DND-41 (cell line): ENCODE measurements around the gene FASTK.

Source experiments
- ATAC-seq: fragments of 200-7000 bp; cut with Tn5 transposase; 3 replicates; pipeline ENCODE4 v1.9.1; 2021; ENCODE audit warnings: low read depth; ENCODE audit not compliant: insufficient read depth
- DNase-seq: peaks from one replicate; pipeline ENCODE4 v3.0.0-alpha.2; 2020
- H2AFZ ChIP-seq: 2 replicates; pipeline ENCODE4 v1.6.0; 2012; ENCODE audit warnings: low read depth, low read length
- H3K27ac ChIP-seq: 2 replicates; pipeline ENCODE4 v1.5.1; 2012; ENCODE audit warnings: low read length, inconsistent platforms
- H3K27me3 ChIP-seq: fragments of 200-600 bp; sonication (generic); 2 replicates; pipeline ENCODE4 v1.6.0; 2012; ENCODE audit warnings: low read length, mild to moderate bottlenecking, inconsistent platforms; ENCODE audit not compliant: insufficient read depth, poor library complexity
- H3K36me3 ChIP-seq: 2 replicates; pipeline ENCODE4 v1.5.1; 2012; ENCODE audit warnings: low read length, inconsistent platforms; ENCODE audit not compliant: insufficient read depth
- H3K4me1 ChIP-seq: 2 replicates; pipeline ENCODE4 v1.5.1; 2012; ENCODE audit warnings: mild to moderate bottlenecking, low read length; ENCODE audit not compliant: insufficient read depth
- H3K4me2 ChIP-seq: 2 replicates; pipeline ENCODE4 v1.6.0; 2012; ENCODE audit warnings: mild to moderate bottlenecking, moderate library complexity, low read length, inconsistent platforms; ENCODE audit not compliant: insufficient read depth
- H3K4me3 ChIP-seq, 2 experiments: fragments of 200-600 bp in 1 of 2; shearing (Covaris generic) in 1 of 2; 2 replicates each; pipeline ENCODE4 v1.5.1; 2012 to 2016; ENCODE audit warnings: inconsistent platforms in 2 of 2, low read length in 2 of 2, mild to moderate bottlenecking in 2 of 2, low read depth in 1 of 2, moderate library complexity in 1 of 2
- H3K79me2 ChIP-seq: 2 replicates; pipeline ENCODE4 v1.6.0; 2012; ENCODE audit warnings: low read length, inconsistent platforms; ENCODE audit not compliant: insufficient read depth
- H3K9ac ChIP-seq: 2 replicates; pipeline ENCODE4 v1.6.0; 2012; ENCODE audit warnings: low read depth, mild to moderate bottlenecking, inconsistent platforms, low read length, moderate library complexity
- H3K9me3 ChIP-seq: 2 replicates; pipeline ENCODE4 v1.5.1; 2012; ENCODE audit warnings: low read length, moderate library complexity, mild to moderate bottlenecking, inconsistent platforms; ENCODE audit not compliant: insufficient read depth, severe bottlenecking
- H4K20me1 ChIP-seq: 2 replicates; pipeline ENCODE4 v1.6.0; 2012; ENCODE audit warnings: low read length; ENCODE audit not compliant: insufficient read depth
- EZH2 ChIP-seq: IDR thresholded peaks from 3 replicates; pipeline ENCODE4 v1.6.1; 2012; ENCODE audit warnings: borderline replicate concordance, low read depth, mild to moderate bottlenecking, moderate library complexity, low read length, inconsistent platforms; ENCODE audit not compliant: severe bottlenecking
- TF ChIP-seq, protein P1 (sequence below): IDR thresholded peaks from 2 replicates; pipeline ENCODE4 v1.5.1; 2012; ENCODE audit warnings: borderline replicate concordance, low read length, moderate library complexity, mild to moderate bottlenecking; ENCODE audit not compliant: poor library complexity, severe bottlenecking; ENCODE audit errors: extremely low read depth

Gene FASTK

GRCh38 chr7:151089893-151090730, 9.5 kb upstream of the FASTK start:
- TF ChIP-seq, protein P1, sequence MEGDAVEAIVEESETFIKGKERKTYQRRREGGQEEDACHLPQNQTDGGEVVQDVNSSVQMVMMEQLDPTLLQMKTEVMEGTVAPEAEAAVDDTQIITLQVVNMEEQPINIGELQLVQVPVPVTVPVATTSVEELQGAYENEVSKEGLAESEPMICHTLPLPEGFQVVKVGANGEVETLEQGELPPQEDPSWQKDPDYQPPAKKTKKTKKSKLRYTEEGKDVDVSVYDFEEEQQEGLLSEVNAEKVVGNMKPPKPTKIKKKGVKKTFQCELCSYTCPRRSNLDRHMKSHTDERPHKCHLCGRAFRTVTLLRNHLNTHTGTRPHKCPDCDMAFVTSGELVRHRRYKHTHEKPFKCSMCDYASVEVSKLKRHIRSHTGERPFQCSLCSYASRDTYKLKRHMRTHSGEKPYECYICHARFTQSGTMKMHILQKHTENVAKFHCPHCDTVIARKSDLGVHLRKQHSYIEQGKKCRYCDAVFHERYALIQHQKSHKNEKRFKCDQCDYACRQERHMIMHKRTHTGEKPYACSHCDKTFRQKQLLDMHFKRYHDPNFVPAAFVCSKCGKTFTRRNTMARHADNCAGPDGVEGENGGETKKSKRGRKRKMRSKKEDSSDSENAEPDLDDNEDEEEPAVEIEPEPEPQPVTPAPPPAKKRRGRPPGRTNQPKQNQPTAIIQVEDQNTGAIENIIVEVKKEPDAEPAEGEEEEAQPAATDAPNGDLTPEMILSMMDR = no peak
- no peak for TF ChIP-seq EZH2
- no peak for DNase-seq
- Histone ChIP-seq H2AFZ (no peak overlapping the region), H3K4me3 (no peak overlapping the region), H3K9me3 (no peaks in the 10 kb centered on the region), H3K4me2 (no peak overlapping the region), H3K9ac (no peak overlapping the region), H3K27me3 (peaks cover 10% of the 10 kb centered on the region), H3K4me1 (peaks cover 26% of the 10 kb centered on the region), H3K27ac (no peak overlapping the region), H3K79me2 (peaks cover 12% of the 10 kb centered on the region; the same call in 1 of the 2 replicates), H4K20me1 (peaks cover 30% of the 10 kb centered on the region), H3K36me3 (no peaks in the 10 kb centered on the region)
- no peak for ATAC-seq

DNA sequence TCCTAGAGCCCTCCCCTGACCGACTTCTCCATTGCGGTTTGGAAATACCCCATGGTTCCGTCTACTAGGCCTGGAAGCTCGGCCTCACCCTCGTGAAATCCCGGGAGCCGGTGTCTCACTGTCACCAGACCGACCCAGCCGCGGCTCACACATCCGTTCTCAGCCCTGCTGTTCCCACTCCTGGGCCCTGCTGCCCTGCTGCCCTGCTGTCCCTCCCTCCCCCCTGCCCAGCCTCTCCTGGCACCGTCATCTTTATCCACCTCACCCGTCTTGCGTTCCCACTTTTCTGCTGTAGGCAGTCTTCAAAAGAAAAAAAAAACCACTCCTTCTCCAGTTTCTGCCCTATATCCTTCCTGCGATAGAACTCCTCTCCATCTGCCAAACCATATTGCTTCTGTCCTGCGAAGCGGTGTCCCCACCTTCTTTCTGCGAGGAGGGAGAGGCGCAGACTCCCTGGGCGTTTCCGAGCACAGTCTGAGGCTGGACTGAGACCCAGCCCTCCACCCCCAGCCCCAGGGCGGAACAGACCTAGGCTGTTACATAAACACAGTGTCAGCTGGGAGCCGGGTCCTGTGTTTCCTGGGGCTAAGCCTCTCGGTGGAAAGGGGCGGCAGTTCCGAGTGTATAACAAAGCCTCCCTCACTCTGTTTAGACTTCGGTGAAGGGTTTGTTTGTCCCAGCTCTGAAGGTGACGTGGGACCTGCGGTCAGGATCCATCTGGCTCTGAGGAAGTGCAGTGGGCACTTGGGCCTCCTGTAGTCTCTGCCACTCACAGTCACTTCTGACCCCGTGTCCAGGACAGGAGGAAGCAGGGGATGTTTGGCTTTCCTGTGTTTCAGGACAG, 8.5 kb upstream of the FASTK start:
- Histone ChIP-seq H3K4me3 (no peak overlapping the region), H3K4me2 (no peak overlapping the region), H2AFZ (no peak overlapping the region), H3K27me3 (peaks cover 14% of the 10 kb centered on the region), H3K9ac (no peak overlapping the region), H3K27ac (no peak overlapping the region), H3K79me2 (peaks cover 12% of the 10 kb centered on the region; the same call in 1 of the 2 replicates), H3K4me1 (peaks cover 28% of the 10 kb centered on the region), H3K9me3 (no peaks in the 10 kb centered on the region), H4K20me1 (peaks cover 30% of the 10 kb centered on the region), H3K36me3 (no peaks in the 10 kb centered on the region)
- no peak for TF ChIP-seq EZH2
- TF ChIP-seq, protein P1 = no peak
- ATAC-seq (no peak), DNase-seq (no peak)

GRCh38 chr7:151088019-151088855, 7.6 kb upstream of the FASTK start:
- DNase-seq = no peak
- Histone ChIP-seq H3K36me3 (no peaks in the 10 kb centered on the region), H2AFZ (no peak overlapping the region), H3K9ac (peak overlapping the region; percentile 52; the same call in 1 of the 2 replicates), H4K20me1 (peaks cover 25% of the 10 kb centered on the region), H3K79me2 (peaks cover 12% of the 10 kb centered on the region), H3K27me3 (peaks cover 14% of the 10 kb centered on the region), H3K4me1 (peaks cover 36% of the 10 kb centered on the region), H3K27ac (no peak overlapping the region), H3K4me3 (peak overlapping the region in 1 of 2 experiments; percentile 60; a peak in 1 of 4 replicates), H3K9me3 (no peaks in the 10 kb centered on the region), H3K4me2 (peak overlapping the region; percentile 67)
- ATAC-seq = no peak
- no peak for TF ChIP-seq EZH2
- TF ChIP-seq, protein P1 = no peak
